GM23248 (cell line): ENCODE results near the gene ATP2B2.

ENCODE experiments used
- EZH2 ChIP-seq: fragments of 200-600 bp; sonication (generic); IDR thresholded peaks from 2 replicates; pipeline ENCODE4 v1.6.1; 2018; ENCODE audit warnings: antibody characterized with exemption, mild to moderate bottlenecking; ENCODE audit not compliant: insufficient read depth, poor library complexity, severe bottlenecking
- EZH2phosphoT487 ChIP-seq: fragments of 200-600 bp; sonication (generic); IDR thresholded peaks from 2 replicates; pipeline ENCODE4 v1.6.1; 2018; ENCODE audit warnings: antibody characterized with exemption, moderate library complexity, mild to moderate bottlenecking, low read depth; ENCODE audit not compliant: insufficient read depth

DNA sequence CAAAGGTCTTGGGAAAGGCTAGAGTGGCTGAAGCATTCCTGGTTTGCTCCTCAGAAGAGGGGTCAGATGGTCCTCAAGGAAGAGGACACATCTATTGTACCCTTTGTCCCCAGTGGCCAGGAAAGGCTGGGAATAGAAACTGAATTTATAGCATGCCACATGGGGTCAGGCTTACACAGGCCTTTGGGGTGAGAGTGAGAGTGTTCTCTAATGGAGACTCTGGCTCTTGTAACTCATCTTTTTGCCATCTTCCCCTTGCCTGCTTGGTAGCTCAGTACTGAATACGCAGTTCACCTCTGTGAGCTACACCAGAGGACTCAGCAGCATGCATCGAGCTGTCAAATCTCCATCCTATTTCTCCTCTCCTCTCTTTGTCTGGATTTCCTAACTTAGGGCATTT lies 87.5 kb downstream of the ATP2B2 start:
- TF ChIP-seq EZH2 (no peak), EZH2phosphoT487 (no peak)
